Osteocyte (in vitro differentiated cells): ENCODE data around the gene FOXK2. TPM values are rescaled to one million over a fixed set of nuclear protein-coding genes. Genes with fewer than 3 reads are reported as not detected.
"Not testable (repeated sequence)": the region's sequence is repeated elsewhere in the genome, so short reads cannot be mapped to it uniquely, and the experiment has no call there.

Experiments
- DNase-seq: peaks from one replicate; pipeline ENCODE4 v3.0.0; 2021; ENCODE audit warnings: mixed read lengths; ENCODE audit not compliant: unreplicated experiment; ENCODE audit errors: extremely low spot score
- H3K27ac Mint-ChIP-seq: one replicate; pipeline ENCODE4 v1.8.0; 2021; ENCODE audit warnings: mild to moderate bottlenecking, mixed read lengths; ENCODE audit not compliant: unreplicated experiment
- H3K27me3 Mint-ChIP-seq: one replicate; pipeline ENCODE4 v1.8.0; 2021; ENCODE audit warnings: mixed read lengths; ENCODE audit not compliant: unreplicated experiment
- H3K36me3 Mint-ChIP-seq: one replicate; pipeline ENCODE4 v1.8.0; 2021; ENCODE audit warnings: mixed read lengths; ENCODE audit not compliant: unreplicated experiment
- H3K4me1 Mint-ChIP-seq: one replicate; pipeline ENCODE4 v1.8.0; 2021; ENCODE audit warnings: mixed read lengths; ENCODE audit not compliant: unreplicated experiment
- H3K4me3 Mint-ChIP-seq: one replicate; pipeline ENCODE4 v1.8.0; 2021; ENCODE audit warnings: mild to moderate bottlenecking, moderate library complexity, mixed read lengths; ENCODE audit not compliant: unreplicated experiment
- H3K9me3 Mint-ChIP-seq: one replicate; pipeline ENCODE4 v1.8.0; 2021; ENCODE audit warnings: mixed read lengths; ENCODE audit not compliant: unreplicated experiment
- total RNA-seq: library from RNA; stranded (reverse); gene quantifications from 2 replicates; pipeline ENCODE4 v1.2.1, GENCODE V29; 2021
- TF ChIP-seq, protein P1 (sequence below): fragments of 200-600 bp; sonication (generic); IDR thresholded peaks from 2 replicates; pipeline ENCODE4 v1.5.0; 2021; ENCODE audit warnings: antibody characterized with exemption, mild to moderate bottlenecking, moderate library complexity

FOXK2 gene
- total RNA-seq, 1 donor from 2014 or later = 65.1 TPM

DNA sequence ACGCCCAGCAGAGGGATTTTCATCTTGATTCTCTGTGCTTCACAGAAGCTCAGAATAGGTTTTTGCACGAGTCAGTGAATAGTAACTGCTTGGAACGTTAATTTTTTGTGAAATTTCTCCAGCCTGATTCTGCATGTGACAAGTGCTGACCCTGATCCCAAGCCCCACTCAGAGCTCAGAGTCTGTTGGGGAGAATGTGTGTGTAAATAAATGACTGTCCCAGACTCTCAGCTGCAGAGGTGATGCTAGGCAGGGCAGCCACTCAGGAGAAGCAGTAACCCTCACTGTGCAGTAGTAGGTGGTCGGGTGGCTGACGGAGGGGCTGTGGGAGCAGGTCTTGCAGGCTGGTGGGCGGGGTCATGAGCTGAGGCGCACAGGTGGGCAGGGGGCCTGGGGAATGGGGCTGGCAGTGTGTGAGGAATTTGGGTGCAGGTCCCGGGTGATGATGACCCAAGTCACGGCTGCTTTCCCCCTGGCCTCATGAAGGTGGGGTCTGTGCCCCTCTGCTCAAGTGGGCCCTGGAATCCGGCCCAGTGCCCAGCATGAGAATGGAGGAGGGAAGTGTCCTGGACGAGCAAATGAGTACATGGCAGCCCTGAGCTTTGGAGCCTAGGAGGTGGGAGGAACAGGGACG lies 16.3 kb upstream of the FOXK2 start:
- Mint-ChIP-seq H3K4me1 (peaks cover 7% of the 10 kb centered on the region), H3K4me3 (no peak overlapping the region), H3K9me3 (no peaks in the 10 kb centered on the region), H3K27ac (no peak overlapping the region), H3K36me3 (no peaks in the 10 kb centered on the region), H3K27me3 (no peaks in the 10 kb centered on the region)
- TF ChIP-seq, protein P1, sequence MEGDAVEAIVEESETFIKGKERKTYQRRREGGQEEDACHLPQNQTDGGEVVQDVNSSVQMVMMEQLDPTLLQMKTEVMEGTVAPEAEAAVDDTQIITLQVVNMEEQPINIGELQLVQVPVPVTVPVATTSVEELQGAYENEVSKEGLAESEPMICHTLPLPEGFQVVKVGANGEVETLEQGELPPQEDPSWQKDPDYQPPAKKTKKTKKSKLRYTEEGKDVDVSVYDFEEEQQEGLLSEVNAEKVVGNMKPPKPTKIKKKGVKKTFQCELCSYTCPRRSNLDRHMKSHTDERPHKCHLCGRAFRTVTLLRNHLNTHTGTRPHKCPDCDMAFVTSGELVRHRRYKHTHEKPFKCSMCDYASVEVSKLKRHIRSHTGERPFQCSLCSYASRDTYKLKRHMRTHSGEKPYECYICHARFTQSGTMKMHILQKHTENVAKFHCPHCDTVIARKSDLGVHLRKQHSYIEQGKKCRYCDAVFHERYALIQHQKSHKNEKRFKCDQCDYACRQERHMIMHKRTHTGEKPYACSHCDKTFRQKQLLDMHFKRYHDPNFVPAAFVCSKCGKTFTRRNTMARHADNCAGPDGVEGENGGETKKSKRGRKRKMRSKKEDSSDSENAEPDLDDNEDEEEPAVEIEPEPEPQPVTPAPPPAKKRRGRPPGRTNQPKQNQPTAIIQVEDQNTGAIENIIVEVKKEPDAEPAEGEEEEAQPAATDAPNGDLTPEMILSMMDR = no peak
- DNase-seq = no peak

DNA sequence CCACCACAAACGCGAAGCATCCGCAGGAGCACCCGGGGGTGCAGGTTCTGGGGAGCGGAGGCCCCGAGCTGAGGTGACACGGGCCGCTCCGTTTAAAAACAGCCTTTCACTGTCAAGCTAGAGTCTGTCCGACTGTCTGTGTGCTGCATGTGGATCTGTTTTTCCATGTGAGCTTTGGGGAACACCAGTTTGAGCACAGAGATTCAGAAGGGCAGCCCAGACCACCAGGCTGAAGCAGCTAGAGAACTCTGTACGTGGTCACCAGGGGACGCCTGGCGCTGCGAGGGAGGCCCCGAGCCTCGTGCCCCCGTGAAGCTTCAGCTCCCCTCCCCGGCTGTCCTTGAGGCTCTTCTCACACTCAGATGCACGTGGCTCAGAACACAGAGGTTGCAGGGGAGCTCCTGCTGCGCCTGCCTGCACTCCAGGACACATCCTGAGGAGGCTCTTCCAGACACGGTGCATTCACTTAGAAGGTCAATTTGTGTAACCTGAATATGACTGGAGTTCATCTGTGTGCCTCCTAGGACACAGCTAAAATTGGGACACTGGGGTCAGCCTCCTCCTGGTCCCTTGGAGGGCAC lies 15.7 kb upstream of the FOXK2 start:
- peaks cover 7% of the 10 kb centered on the region for H3K4me1 Mint-ChIP-seq
- TF ChIP-seq, protein P1 = no peak
- H3K27me3 Mint-ChIP-seq = no peaks in the 10 kb centered on the region
- no peak overlapping the region for H3K4me3 Mint-ChIP-seq
- DNase-seq = no peak
- H3K36me3 Mint-ChIP-seq = no peaks in the 10 kb centered on the region
- H3K9me3 Mint-ChIP-seq = no peaks in the 10 kb centered on the region
- no peak overlapping the region for H3K27ac Mint-ChIP-seq

DNA sequence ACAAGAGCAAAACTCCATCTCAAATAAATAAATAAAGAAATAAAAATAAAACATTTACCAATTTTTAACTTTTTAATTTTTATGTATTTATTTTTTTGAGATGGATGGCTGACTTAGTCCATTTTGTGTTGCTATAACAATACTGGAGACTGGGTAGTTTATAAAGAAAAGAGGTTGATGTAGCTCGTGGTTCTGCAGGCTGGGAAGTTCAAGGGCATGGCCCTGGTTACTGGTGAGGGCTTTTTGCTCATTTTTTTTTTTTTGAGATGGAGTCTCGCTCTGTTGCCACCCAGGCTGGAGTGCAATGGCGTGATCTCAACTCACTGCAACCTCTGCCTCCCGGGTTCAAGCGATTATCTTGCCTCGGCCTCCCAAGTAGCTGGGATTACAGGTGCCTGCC lies 14.2 kb upstream of the FOXK2 start:
- no peak overlapping the region for H3K27ac Mint-ChIP-seq
- no peak for DNase-seq
- no peaks in the 10 kb centered on the region for H3K4me1 Mint-ChIP-seq
- no peaks in the 10 kb centered on the region for H3K9me3 Mint-ChIP-seq
- no peak overlapping the region for H3K4me3 Mint-ChIP-seq
- H3K27me3 Mint-ChIP-seq = no peaks in the 10 kb centered on the region
- TF ChIP-seq, protein P1 = no peak
- no peaks in the 10 kb centered on the region for H3K36me3 Mint-ChIP-seq

DNA sequence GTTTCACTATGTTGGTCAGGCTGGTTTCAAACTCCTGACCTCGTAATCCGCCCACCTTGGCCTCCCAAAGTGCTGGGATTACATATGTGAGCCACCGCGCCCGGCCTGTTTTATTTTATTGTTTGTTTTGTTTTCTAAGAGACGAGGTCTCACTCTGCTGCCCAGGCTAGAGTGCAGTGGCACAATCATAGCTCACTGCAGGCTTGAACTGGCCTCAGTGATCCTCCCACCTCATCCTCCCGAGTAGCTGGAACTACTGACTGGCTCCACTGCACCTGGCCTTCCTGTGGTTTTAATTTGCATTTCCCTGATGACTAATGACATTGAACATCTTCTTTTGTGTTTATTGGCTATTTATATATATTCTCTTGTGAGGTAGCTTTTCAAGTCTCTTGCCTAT lies 13.1 kb upstream of the FOXK2 start:
- H3K9me3 Mint-ChIP-seq, DNase-seq: not testable (repeated sequence)

DNA sequence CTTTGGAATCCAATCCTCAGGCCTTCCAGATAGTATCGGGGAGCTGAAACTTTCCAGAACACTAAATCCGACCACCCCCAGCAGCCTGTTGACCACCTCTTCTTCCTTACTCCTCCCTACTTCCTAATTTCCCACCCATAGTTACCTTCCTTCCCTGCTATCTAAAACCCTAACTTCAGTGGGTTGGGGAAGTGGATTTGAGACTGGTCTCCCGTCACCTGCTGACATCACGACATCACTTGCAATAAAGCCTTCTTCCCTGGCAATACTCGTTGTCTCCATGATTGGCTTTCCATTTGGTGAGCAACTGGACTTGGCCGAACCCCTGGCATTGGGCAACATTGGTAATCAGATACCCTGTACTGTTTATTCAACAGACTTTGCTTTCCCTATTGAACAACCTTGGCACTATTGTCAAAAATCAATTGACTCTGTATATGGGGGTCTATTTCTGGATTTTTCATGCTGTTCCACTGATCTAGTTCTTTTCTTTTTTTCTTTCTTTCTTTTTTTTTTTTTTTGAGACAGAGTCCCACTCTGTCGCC lies 11.8 kb upstream of the FOXK2 start:
- TF ChIP-seq, protein P1 = no peak
- no peak overlapping the region for H3K4me3 Mint-ChIP-seq
- H3K9me3 Mint-ChIP-seq = no peaks in the 10 kb centered on the region
- H3K27ac Mint-ChIP-seq = no peak overlapping the region
- H3K36me3 Mint-ChIP-seq = no peaks in the 10 kb centered on the region
- no peaks in the 10 kb centered on the region for H3K27me3 Mint-ChIP-seq
- H3K4me1 Mint-ChIP-seq = no peaks in the 10 kb centered on the region
- no peak for DNase-seq

More for the DNA sequence above, 13.1 kb upstream of the FOXK2 start:
- not testable (repeated sequence) for H3K36me3 Mint-ChIP-seq, H3K27me3 Mint-ChIP-seq, H3K4me1 Mint-ChIP-seq, H3K27ac Mint-ChIP-seq, H3K4me3 Mint-ChIP-seq

DNA sequence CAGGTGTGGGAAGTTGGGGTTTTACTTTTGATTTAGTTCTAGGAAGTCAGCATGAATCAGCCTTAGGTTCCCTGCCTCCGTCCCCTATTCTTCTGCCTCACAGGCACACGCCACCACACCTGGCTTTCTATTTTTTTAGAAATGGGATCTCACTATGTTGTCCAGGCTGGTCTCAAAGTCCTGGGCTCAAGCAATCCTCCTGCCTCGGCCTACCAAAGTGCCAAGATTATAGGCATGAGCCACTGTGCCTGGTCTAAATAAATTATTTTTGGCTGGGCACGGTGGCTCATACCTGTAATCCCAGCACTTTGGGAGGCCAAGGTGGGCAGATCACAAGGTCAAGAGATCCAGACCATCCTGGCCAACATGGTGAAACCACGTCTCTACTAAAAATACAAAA lies 7.9 kb upstream of the FOXK2 start:
- not testable (repeated sequence) for H3K27ac Mint-ChIP-seq, H3K27me3 Mint-ChIP-seq, H3K9me3 Mint-ChIP-seq, H3K36me3 Mint-ChIP-seq, H3K4me3 Mint-ChIP-seq, DNase-seq, H3K4me1 Mint-ChIP-seq

DNA sequence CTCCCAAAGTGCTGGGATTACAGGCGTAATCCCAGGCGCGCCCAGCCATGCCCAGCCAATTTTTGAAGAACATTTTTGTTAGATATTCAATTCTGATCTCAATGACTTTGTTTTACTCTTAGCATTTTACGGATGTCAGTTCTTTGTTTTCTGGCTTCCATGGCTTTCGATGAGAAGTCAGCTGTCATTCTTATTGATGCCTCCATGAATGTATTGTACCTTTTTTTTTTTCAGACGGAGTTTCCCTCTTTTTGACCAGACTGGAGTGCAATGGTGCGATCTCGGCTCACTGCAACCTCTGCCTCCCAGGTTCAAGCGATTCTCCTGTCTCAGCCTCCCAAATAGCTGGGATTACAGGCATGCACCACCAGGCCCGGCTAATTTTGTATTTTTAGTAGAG lies 5.7 kb upstream of the FOXK2 start:
- not testable (repeated sequence) for DNase-seq, H3K27me3 Mint-ChIP-seq, H3K4me1 Mint-ChIP-seq, H3K36me3 Mint-ChIP-seq, H3K9me3 Mint-ChIP-seq, H3K27ac Mint-ChIP-seq, H3K4me3 Mint-ChIP-seq
